IPS-NIHi7 (cell line): Measurements from ENCODE around the gene KCTD1.

ENCODE experiments used
- DNase-seq: peaks from one replicate; pipeline ENCODE4 v3.0.0; 2012; ENCODE audit warnings: mixed read lengths; ENCODE audit errors: extremely low spot score

KCTD1 gene

GRCh38 chr18:26548415-26549262 lies at the start of gene KCTD1:
TSS of gene KCTD1 (minus strand) at chr18:26548553. CDS start at chr18:26548536, 17 bp downstream.
- DNase-seq, result peak; percentile 88

GRCh38 chr18:26593365-26594320 lies 45.3 kb upstream of the KCTD1 start:
- no peak for DNase-seq

- DNase-seq, result no peak
These were observed 36.4 kb upstream of the KCTD1 start for GRCh38 chr18:26584745-26585144.

- no peak for DNase-seq
These were observed 31.7 kb upstream of the KCTD1 start for GRCh38 chr18:26579941-26580618.

- no peak for DNase-seq
These were observed 27.5 kb upstream of the KCTD1 start for GRCh38 chr18:26575865-26576217.

GRCh38 chr18:26574958-26575864 lies 26.9 kb upstream of the KCTD1 start:
- peak; percentile 58 for DNase-seq

- DNase-seq, result no peak
These were observed 20.7 kb upstream of the KCTD1 start for GRCh38 chr18:26568926-26569665.

- DNase-seq, result no peak
These were observed 20.2 kb upstream of the KCTD1 start for GRCh38 chr18:26568513-26568912.

- peak; percentile 58 for DNase-seq
These were observed 18.7 kb upstream of the KCTD1 start for GRCh38 chr18:26566874-26567555.

GRCh38 chr18:26565514-26565913 lies 17.2 kb upstream of the KCTD1 start:
- DNase-seq, result no peak

- no peak for DNase-seq
These were observed 14.7 kb upstream of the KCTD1 start for GRCh38 chr18:26563024-26563423.

- DNase-seq, result no peak
These were observed 14.2 kb upstream of the KCTD1 start for GRCh38 chr18:26562568-26562967.

- no peak for DNase-seq
These were observed 13.4 kb upstream of the KCTD1 start for GRCh38 chr18:26561769-26562168.

GRCh38 chr18:26556573-26556972 lies 8.2 kb upstream of the KCTD1 start:
- no peak for DNase-seq

GRCh38 chr18:26555804-26556553 lies 7.6 kb upstream of the KCTD1 start:
- no peak for DNase-seq

GRCh38 chr18:26553943-26554342 lies 5.6 kb upstream of the KCTD1 start:
- DNase-seq, result no peak

GRCh38 chr18:26551695-26552081 lies 3.3 kb upstream of the KCTD1 start:
- DNase-seq, result no peak

GRCh38 chr18:26550998-26551694 lies 2.8 kb upstream of the KCTD1 start:
- DNase-seq, result peak; percentile 41
